DND-41 (cell line): Measurements from ENCODE around the gene KAZN.

ENCODE experiments used
- CTCF ChIP-seq: IDR thresholded peaks from 2 replicates; pipeline ENCODE4 v1.5.1; 2012; ENCODE audit warnings: borderline replicate concordance, low read length, moderate library complexity, mild to moderate bottlenecking; ENCODE audit not compliant: poor library complexity, severe bottlenecking; ENCODE audit errors: extremely low read depth
- EZH2 ChIP-seq: IDR thresholded peaks from 3 replicates; pipeline ENCODE4 v1.6.1; 2012; ENCODE audit warnings: borderline replicate concordance, low read depth, mild to moderate bottlenecking, moderate library complexity, low read length, inconsistent platforms; ENCODE audit not compliant: severe bottlenecking

GRCh38 chr1:14636897-14637632, 38.6 kb downstream of the KAZN start:
- no peak for TF ChIP-seq EZH2
- no peak for TF ChIP-seq CTCF
